SK-N-SH treated with all-trans-retinoic acid at 6 μM for 48 hours (cell line): ENCODE measurements around the gene CAMKMT.

Experiments used
- ARNTL ChIP-seq: fragments of 450-650 bp; formaldehyde crosslinking; IDR thresholded peaks from 2 replicates; pipeline ENCODE4 v1.5.0; 2020; ENCODE audit warnings: low read depth, mild to moderate bottlenecking, moderate library complexity, borderline replicate concordance
- BACH2 ChIP-seq: fragments of 250-450 bp; sonication (Bioruptor Pico); IDR thresholded peaks from 2 replicates; pipeline ENCODE4 v1.9.0; 2021; ENCODE audit warnings: mild to moderate bottlenecking, borderline replicate concordance
- ESRRG ChIP-seq: fragments of 250-450 bp; sonication (Bioruptor Pico); IDR thresholded peaks from 2 replicates; pipeline ENCODE4 v1.6.1; 2021; ENCODE audit warnings: mild to moderate bottlenecking
- PPARA ChIP-seq: fragments of 250-450 bp; sonication (Bioruptor Pico); IDR thresholded peaks from 2 replicates; pipeline ENCODE4 v1.5.0; 2020; ENCODE audit warnings: mild to moderate bottlenecking, borderline replicate concordance
- RARB ChIP-seq: fragments of 250-450 bp; sonication (Bioruptor Pico); IDR thresholded peaks from 2 replicates; pipeline ENCODE4 v1.8.0; 2021; ENCODE audit warnings: mild to moderate bottlenecking, moderate library complexity
- SNAI2 ChIP-seq: fragments of 250-450 bp; sonication (Bioruptor Pico); IDR thresholded peaks from 2 replicates; pipeline ENCODE4 v1.5.0; 2020; ENCODE audit warnings: mild to moderate bottlenecking, moderate library complexity
- ZFP30 ChIP-seq: fragments of 450-650 bp; formaldehyde crosslinking; IDR thresholded peaks from 2 replicates; pipeline ENCODE4 v1.5.0; 2022; ENCODE audit warnings: mild to moderate bottlenecking, moderate library complexity
- ZNF565 ChIP-seq: fragments of 450-650 bp; formaldehyde crosslinking; conservative IDR thresholded peaks from 2 replicates; pipeline ENCODE4 v1.5.0; 2020; ENCODE audit warnings: low read depth, mild to moderate bottlenecking, moderate library complexity
- ZNF70 ChIP-seq: fragments of 450-650 bp; formaldehyde crosslinking; IDR thresholded peaks from 2 replicates; pipeline ENCODE4 v1.5.0; 2020; ENCODE audit warnings: mild to moderate bottlenecking, moderate library complexity
- TF ChIP-seq, protein P1 (sequence below): fragments of 250-450 bp; sonication (Bioruptor Pico); IDR thresholded peaks from 2 replicates; pipeline ENCODE4 v1.8.0; 2020; ENCODE audit warnings: mild to moderate bottlenecking, moderate library complexity, borderline replicate concordance
- TF ChIP-seq, protein P2 (sequence below): fragments of 250-450 bp; sonication (Bioruptor Pico); IDR thresholded peaks from 2 replicates; pipeline ENCODE4 v1.8.0; 2021; ENCODE audit warnings: low read depth, mild to moderate bottlenecking, moderate library complexity, borderline replicate concordance
- TF ChIP-seq, protein P3 (sequence below): fragments of 250-450 bp; sonication (Bioruptor Pico); IDR thresholded peaks from 2 replicates; pipeline ENCODE4 v1.5.1; 2021; ENCODE audit warnings: mild to moderate bottlenecking, moderate library complexity
- TF ChIP-seq, protein P4 (sequence below): fragments of 250-450 bp; sonication (Bioruptor Pico); IDR thresholded peaks from 2 replicates; pipeline ENCODE4 v1.5.0; 2020; ENCODE audit warnings: mild to moderate bottlenecking, moderate library complexity

DNA sequence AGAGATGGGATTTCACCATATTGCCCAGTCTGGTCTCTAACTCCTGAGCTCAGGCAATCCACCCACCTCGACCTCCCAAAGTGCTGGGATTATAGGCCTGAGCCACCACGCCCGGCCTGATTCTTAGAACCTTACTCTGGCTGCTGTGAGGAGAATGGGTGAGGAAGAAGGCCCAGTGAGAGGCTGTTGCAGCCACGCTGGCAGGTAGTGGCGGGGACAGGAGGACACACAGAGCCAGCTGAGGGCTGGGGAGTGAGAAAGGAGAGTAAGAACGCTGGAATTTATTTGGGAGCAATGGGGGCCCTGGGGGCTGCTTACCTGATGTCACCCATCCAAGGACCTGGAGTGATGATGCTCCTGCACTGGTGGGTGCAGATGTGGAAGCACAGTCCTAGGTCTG, 425.9 kb downstream of the CAMKMT start:
- TF ChIP-seq, protein P1, sequence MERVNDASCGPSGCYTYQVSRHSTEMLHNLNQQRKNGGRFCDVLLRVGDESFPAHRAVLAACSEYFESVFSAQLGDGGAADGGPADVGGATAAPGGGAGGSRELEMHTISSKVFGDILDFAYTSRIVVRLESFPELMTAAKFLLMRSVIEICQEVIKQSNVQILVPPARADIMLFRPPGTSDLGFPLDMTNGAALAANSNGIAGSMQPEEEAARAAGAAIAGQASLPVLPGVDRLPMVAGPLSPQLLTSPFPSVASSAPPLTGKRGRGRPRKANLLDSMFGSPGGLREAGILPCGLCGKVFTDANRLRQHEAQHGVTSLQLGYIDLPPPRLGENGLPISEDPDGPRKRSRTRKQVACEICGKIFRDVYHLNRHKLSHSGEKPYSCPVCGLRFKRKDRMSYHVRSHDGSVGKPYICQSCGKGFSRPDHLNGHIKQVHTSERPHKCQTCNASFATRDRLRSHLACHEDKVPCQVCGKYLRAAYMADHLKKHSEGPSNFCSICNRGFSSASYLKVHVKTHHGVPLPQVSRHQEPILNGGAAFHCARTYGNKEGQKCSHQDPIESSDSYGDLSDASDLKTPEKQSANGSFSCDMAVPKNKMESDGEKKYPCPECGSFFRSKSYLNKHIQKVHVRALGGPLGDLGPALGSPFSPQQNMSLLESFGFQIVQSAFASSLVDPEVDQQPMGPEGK (CRISPR knock-in tag): no peak
- TF ChIP-seq ZNF70 (no peak), ARNTL (CRISPR knock-in tag) (no peak), ZFP30 (CRISPR knock-in tag) (no peak), BACH2 (CRISPR knock-in tag) (no peak), RARB (CRISPR knock-in tag) (no peak), SNAI2 (CRISPR knock-in tag) (no peak), ESRRG (CRISPR knock-in tag) (no peak), ZNF565 (CRISPR knock-in tag) (no peak), PPARA (no peak)
- TF ChIP-seq, protein P2, sequence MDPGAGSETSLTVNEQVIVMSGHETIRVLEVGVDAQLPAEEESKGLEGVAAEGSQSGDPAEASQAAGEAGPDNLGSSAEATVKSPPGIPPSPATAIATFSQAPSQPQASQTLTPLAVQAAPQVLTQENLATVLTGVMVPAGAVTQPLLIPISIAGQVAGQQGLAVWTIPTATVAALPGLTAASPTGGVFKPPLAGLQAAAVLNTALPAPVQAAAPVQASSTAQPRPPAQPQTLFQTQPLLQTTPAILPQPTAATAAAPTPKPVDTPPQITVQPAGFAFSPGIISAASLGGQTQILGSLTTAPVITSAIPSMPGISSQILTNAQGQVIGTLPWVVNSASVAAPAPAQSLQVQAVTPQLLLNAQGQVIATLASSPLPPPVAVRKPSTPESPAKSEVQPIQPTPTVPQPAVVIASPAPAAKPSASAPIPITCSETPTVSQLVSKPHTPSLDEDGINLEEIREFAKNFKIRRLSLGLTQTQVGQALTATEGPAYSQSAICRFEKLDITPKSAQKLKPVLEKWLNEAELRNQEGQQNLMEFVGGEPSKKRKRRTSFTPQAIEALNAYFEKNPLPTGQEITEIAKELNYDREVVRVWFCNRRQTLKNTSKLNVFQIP (CRISPR knock-in tag): no peak
- TF ChIP-seq, protein P3, sequence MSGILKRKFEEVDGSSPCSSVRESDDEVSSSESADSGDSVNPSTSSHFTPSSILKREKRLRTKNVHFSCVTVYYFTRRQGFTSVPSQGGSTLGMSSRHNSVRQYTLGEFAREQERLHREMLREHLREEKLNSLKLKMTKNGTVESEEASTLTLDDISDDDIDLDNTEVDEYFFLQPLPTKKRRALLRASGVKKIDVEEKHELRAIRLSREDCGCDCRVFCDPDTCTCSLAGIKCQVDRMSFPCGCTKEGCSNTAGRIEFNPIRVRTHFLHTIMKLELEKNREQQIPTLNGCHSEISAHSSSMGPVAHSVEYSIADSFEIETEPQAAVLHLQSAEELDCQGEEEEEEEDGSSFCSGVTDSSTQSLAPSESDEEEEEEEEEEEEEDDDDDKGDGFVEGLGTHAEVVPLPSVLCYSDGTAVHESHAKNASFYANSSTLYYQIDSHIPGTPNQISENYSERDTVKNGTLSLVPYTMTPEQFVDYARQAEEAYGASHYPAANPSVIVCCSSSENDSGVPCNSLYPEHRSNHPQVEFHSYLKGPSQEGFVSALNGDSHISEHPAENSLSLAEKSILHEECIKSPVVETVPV (CRISPR knock-in tag): no peak
- TF ChIP-seq, protein P4, sequence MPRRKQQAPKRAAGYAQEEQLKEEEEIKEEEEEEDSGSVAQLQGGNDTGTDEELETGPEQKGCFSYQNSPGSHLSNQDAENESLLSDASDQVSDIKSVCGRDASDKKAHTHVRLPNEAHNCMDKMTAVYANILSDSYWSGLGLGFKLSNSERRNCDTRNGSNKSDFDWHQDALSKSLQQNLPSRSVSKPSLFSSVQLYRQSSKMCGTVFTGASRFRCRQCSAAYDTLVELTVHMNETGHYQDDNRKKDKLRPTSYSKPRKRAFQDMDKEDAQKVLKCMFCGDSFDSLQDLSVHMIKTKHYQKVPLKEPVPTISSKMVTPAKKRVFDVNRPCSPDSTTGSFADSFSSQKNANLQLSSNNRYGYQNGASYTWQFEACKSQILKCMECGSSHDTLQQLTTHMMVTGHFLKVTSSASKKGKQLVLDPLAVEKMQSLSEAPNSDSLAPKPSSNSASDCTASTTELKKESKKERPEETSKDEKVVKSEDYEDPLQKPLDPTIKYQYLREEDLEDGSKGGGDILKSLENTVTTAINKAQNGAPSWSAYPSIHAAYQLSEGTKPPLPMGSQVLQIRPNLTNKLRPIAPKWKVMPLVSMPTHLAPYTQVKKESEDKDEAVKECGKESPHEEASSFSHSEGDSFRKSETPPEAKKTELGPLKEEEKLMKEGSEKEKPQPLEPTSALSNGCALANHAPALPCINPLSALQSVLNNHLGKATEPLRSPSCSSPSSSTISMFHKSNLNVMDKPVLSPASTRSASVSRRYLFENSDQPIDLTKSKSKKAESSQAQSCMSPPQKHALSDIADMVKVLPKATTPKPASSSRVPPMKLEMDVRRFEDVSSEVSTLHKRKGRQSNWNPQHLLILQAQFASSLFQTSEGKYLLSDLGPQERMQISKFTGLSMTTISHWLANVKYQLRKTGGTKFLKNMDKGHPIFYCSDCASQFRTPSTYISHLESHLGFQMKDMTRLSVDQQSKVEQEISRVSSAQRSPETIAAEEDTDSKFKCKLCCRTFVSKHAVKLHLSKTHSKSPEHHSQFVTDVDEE (CRISPR knock-in tag): no peak
